ENCODE data around the gene NEK2. TPM values are rescaled to one million over a fixed set of nuclear protein-coding genes. Genes with fewer than 3 reads are reported as not detected.

Gene NEK2
- total and polyA plus RNA-seq, 2 of the 13 experiments (the other 11 are each of a cell fraction or from before 2014, with no cell fraction given): 10.9 to 40.8 TPM

- TF ChIP-seq ZXDC (CRISPR knock-in tag; IDR thresholded peaks at IDR 0.05) (no peak), KAT8 (CRISPR knock-in tag; IDR thresholded peaks at IDR 0.05) (peak; percentile 60; the same call in 1 of the 2 replicates), DR1 (CRISPR knock-in tag; IDR thresholded peaks at IDR 0.05) (no peak), GATA4 (IDR thresholded peaks at IDR 0.05; ENCODE audit: borderline replicate concordance, low read depth) (peak; percentile 100), ZNF687 (CRISPR knock-in tag; IDR thresholded peaks at IDR 0.05) (no peak), POGK (CRISPR knock-in tag; conservative IDR thresholded peaks at IDR 0.05) (peak; percentile 68; the same call in 1 of the 2 replicates), MBNL3 (CRISPR knock-in tag; conservative IDR thresholded peaks at IDR 0.05) (no peak), ZNF597 (CRISPR knock-in tag; IDR thresholded peaks at IDR 0.05) (no peak), NKX3-1 (CRISPR knock-in tag; IDR thresholded peaks at IDR 0.05) (peak; percentile 95), MAFG (CRISPR knock-in tag; IDR thresholded peaks at IDR 0.05) (no peak), CREM (IDR thresholded peaks at IDR 0.05) (peak; percentile 95), CREM (CRISPR knock-in tag; IDR thresholded peaks at IDR 0.05) (no peak), ZNF282 (IDR thresholded peaks at IDR 0.05; ENCODE audit: partially characterized antibody) (no peak), KDM6A (CRISPR knock-in tag; IDR thresholded peaks at IDR 0.05; ENCODE audit: low read depth) (peak; percentile 46; the same call in 1 of the 2 replicates), FOXA1 (IDR thresholded peaks at IDR 0.05) (no peak), FOXA1 (CRISPR knock-in tag; IDR thresholded peaks at IDR 0.05) (peak; percentile 85), SNRNP70 (IDR thresholded peaks at IDR 0.05; ENCODE audit: low read depth, low read length) (no peak), HNF4A (CRISPR knock-in tag; IDR thresholded peaks at IDR 0.05) (peak; percentile 93), ADNP (CRISPR knock-in tag; IDR thresholded peaks at IDR 0.05) (no peak), ZNF446 (CRISPR knock-in tag; IDR thresholded peaks at IDR 0.05) (no peak), NR2F2 (IDR thresholded peaks at IDR 0.05; ENCODE audit: borderline replicate concordance, low read depth) (peak; percentile 94; the same call in 1 of the 2 replicates), ZNF33B (CRISPR knock-in tag; IDR thresholded peaks at IDR 0.05) (no peak), ZSCAN20 (CRISPR knock-in tag; IDR thresholded peaks at IDR 0.05; ENCODE audit: borderline replicate concordance) (no peak)
Observed at GRCh38 chr1:211667065-211667617, 8.3 kb downstream of the NEK2 start (continued).

Measured in HepG2 (cell line).